ENCODE results near the gene DICER1. TPM values are rescaled to one million over a fixed set of nuclear protein-coding genes. Genes with fewer than 3 reads are reported as not detected.

Gene DICER1
- total RNA-seq, 4 donors from 2014 or later = 38.3 to 124 (median 54.4) TPM

DNA sequence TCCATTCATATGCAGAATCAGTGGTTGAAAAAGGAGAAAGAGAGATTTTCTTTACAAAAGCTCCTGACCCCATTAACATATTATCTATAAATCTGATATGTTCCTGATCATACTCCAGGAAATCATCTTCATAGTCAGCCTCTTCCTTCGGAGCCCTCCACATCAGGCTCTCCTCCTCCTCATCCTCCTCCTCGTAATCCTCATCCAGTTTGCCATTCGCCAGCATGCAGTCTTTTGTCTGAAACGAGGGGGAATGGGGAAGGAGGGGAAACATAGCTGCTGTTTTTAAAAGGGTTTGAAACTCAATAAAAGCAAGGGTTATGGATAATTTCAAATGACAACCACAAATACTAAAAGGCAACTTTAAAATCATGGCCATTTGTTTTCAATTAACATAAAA lies 60.9 kb downstream of the DICER1 start:
- no peaks in the 10 kb centered on the region for H3K27me3 ChIP-seq

DNA sequence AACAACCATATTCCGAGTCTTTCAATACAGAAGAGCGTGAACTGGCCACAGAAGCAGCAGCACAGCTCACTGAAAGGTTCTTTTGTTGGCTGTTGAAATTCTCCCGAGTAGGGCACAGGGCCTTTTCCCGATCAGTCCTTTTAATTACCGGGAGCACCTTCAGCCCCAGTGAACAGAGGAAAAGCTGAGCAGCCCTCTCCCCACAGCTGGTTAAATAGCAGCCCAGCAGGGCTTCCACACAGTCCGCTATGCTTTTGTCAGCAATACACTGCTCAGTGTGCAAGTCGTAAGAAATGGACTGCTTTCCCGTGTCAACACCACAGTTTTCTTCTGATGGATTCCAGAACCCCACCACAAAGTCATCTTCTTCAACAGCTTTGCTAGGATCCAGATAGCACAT lies 61.3 kb downstream of the DICER1 start:
- no peaks in the 10 kb centered on the region for H3K27me3 ChIP-seq
- H3K9me3 ChIP-seq = no peaks in the 10 kb centered on the region
- H3K4me1 ChIP-seq = peaks cover 21% of the 10 kb centered on the region
- no peak for DNase-seq (ENCODE audit: low spot score in 2 of 2)
- peaks cover 54% of the 10 kb centered on the region for H3K36me3 ChIP-seq
- no peak overlapping the region for H3K4me3 ChIP-seq
- TF ChIP-seq, protein P1, sequence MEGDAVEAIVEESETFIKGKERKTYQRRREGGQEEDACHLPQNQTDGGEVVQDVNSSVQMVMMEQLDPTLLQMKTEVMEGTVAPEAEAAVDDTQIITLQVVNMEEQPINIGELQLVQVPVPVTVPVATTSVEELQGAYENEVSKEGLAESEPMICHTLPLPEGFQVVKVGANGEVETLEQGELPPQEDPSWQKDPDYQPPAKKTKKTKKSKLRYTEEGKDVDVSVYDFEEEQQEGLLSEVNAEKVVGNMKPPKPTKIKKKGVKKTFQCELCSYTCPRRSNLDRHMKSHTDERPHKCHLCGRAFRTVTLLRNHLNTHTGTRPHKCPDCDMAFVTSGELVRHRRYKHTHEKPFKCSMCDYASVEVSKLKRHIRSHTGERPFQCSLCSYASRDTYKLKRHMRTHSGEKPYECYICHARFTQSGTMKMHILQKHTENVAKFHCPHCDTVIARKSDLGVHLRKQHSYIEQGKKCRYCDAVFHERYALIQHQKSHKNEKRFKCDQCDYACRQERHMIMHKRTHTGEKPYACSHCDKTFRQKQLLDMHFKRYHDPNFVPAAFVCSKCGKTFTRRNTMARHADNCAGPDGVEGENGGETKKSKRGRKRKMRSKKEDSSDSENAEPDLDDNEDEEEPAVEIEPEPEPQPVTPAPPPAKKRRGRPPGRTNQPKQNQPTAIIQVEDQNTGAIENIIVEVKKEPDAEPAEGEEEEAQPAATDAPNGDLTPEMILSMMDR (IDR thresholded peaks at IDR 0.05) = no peak
- WGBS = 83% methylated on average over 8 of the region's 8 CpGs
- no peak overlapping the region for H3K27ac ChIP-seq

More for the DNA sequence above, 60.9 kb downstream of the DICER1 start:
- Histone ChIP-seq H3K9me3 (no peaks in the 10 kb centered on the region), H3K4me1 (peaks cover 22% of the 10 kb centered on the region), H3K36me3 (peaks cover 54% of the 10 kb centered on the region), H3K27ac (no peak overlapping the region), H3K4me3 (no peak overlapping the region)
- WGBS = 75% methylated on average over 4 of the region's 4 CpGs
- no peak for DNase-seq (ENCODE audit: low spot score in 2 of 2)
- TF ChIP-seq, protein P1 (IDR thresholded peaks at IDR 0.05) = no peak
- TF ChIP-seq POLR2AphosphoS5 (IDR thresholded peaks at IDR 0.05) = no peak

DNA sequence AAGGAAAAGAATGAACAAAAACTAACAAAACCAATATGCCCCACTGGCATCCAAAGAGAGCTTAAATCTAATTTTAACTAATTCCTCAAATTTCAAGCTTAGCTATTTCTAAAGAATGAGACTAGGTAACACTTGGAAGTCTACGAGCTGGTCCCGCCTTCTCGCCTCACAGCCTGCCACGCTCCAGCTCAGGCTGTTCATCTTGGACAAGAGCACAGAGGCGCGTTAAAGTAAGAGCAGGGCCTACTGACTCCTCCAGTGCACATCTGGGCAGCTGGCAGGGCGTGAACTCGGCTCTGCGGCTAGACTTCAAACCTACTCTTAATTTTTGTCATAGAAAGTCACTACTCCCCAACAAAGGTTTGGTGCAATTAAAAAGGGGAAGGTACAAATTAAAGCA lies 64.6 kb downstream of the DICER1 start:
- Histone ChIP-seq H3K9me3 (no peaks in the 10 kb centered on the region), H3K36me3 (peaks cover 84% of the 10 kb centered on the region), H3K4me1 (no peaks in the 10 kb centered on the region), H3K4me3 (no peak overlapping the region), H3K27me3 (no peaks in the 10 kb centered on the region), H3K27ac (no peak overlapping the region)
- no peak for DNase-seq (ENCODE audit: low spot score in 2 of 2)
- WGBS = 94% methylated on average over 9 of the region's 9 CpGs
- no peak for TF ChIP-seq POLR2A (IDR thresholded peaks at IDR 0.05)
- TF ChIP-seq, protein P1 (IDR thresholded peaks at IDR 0.05) = no peak
- no peak for TF ChIP-seq POLR2AphosphoS5 (IDR thresholded peaks at IDR 0.05)
- TF ChIP-seq EP300 (IDR thresholded peaks at IDR 0.05) = no peak

DNA sequence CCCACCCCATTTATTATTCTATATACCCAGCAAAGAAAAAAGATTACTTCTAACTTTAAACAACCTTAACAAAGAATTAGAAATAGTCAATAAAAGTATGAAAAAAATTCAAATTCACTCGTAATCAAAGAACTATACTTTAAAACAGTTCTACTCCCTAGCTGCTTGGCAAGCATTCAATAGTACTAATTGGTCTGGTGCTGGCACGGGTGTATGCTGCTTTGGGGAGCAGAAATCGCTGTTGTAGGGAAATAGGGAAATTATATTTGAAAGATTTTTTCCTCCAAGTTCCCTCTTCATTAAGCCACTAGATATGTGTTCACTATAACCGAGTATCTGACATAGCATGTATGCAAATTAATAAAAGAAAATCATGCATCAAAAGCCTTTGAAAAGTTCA lies 65.7 kb downstream of the DICER1 start:
- no peaks in the 10 kb centered on the region for H3K4me1 ChIP-seq
- no peaks in the 10 kb centered on the region for H3K27me3 ChIP-seq
- WGBS = 41% methylated on average over 4 of the region's 4 CpGs
- H3K27ac ChIP-seq = no peak overlapping the region
- no peaks in the 10 kb centered on the region for H3K9me3 ChIP-seq
- peaks cover 86% of the 10 kb centered on the region for H3K36me3 ChIP-seq
- H3K4me3 ChIP-seq = no peak overlapping the region
- TF ChIP-seq POLR2AphosphoS5 (IDR thresholded peaks at IDR 0.05) (no peak), POLR2A (IDR thresholded peaks at IDR 0.05) (no peak), EP300 (IDR thresholded peaks at IDR 0.05) (no peak)
- TF ChIP-seq, protein P1 (IDR thresholded peaks at IDR 0.05) = no peak
- no peak for DNase-seq (ENCODE audit: low spot score in 2 of 2)

DNA sequence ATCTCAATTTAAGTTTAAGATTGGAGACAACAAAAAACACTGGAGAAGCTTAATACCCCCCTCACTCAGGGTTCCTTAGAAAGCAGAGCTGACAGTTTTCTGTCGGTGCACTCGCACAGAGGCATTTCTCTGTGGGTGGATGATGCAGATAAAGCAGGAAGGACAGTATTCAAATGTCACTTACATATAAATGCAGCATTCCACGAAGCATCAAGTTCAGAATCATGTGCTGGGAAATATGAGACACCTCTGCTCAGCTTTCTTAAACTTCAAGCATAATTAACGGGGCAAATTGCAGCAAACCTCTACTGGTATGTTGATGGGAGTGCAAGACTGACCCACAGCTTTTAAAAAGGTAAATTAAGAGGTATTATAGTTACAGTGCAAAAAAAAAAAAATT lies 68.7 kb downstream of the DICER1 start:
- Histone ChIP-seq H3K27ac (no peak overlapping the region), H3K9me3 (no peaks in the 10 kb centered on the region), H3K36me3 (peaks cover 76% of the 10 kb centered on the region), H3K4me1 (no peaks in the 10 kb centered on the region), H3K27me3 (no peaks in the 10 kb centered on the region), H3K4me3 (no peak overlapping the region)
- no peak for DNase-seq (ENCODE audit: low spot score in 2 of 2)
- TF ChIP-seq, protein P1 (IDR thresholded peaks at IDR 0.05) = no peak
- TF ChIP-seq EP300 (IDR thresholded peaks at IDR 0.05) (no peak), POLR2A (IDR thresholded peaks at IDR 0.05) (no peak), POLR2AphosphoS5 (IDR thresholded peaks at IDR 0.05) (no peak)
- WGBS = 64% methylated on average over 4 of the region's 4 CpGs
